Gastrocnemius medialis (tissue), 4 donors: ENCODE measurements around the gene GRID1.

Source experiments
- CTCF ChIP-seq, 5 experiments: fragments of 450-650 bp in 3 of 5; fragments of 200-600 bp in 2 of 5; sonication (generic) in 2 of 5; IDR thresholded peaks in 4 of 5; conservative IDR thresholded peaks in 1 of 5; 1 replicate in 4 of 5; 2 replicates in 1 of 5; pipeline ENCODE4 v1.5.1; 2016 to 2019; ENCODE audit warnings: antibody characterized with exemption in 5 of 5, mild to moderate bottlenecking in 3 of 5, moderate library complexity in 3 of 5
- POLR2A ChIP-seq, 2 donors: fragments of 450-650 bp; IDR thresholded peaks; one replicate each; pipeline ENCODE4 v1.6.1; 2017; ENCODE audit warnings: antibody characterized with exemption in 2 of 2, mild to moderate bottlenecking in 2 of 2, moderate library complexity in 2 of 2

GRCh38 chr10:86222687-86223086 lies 143.9 kb downstream of the GRID1 start:
- TF ChIP-seq CTCF (IDR thresholded peaks at IDR 0.05 in 4 of 5, conservative IDR thresholded peaks at IDR 0.05 in 1 of 5) (no peak), POLR2A (IDR thresholded peaks at IDR 0.05) (no peak)
